ENCODE results near the gene CD22.

- TF ChIP-seq, protein P1, sequence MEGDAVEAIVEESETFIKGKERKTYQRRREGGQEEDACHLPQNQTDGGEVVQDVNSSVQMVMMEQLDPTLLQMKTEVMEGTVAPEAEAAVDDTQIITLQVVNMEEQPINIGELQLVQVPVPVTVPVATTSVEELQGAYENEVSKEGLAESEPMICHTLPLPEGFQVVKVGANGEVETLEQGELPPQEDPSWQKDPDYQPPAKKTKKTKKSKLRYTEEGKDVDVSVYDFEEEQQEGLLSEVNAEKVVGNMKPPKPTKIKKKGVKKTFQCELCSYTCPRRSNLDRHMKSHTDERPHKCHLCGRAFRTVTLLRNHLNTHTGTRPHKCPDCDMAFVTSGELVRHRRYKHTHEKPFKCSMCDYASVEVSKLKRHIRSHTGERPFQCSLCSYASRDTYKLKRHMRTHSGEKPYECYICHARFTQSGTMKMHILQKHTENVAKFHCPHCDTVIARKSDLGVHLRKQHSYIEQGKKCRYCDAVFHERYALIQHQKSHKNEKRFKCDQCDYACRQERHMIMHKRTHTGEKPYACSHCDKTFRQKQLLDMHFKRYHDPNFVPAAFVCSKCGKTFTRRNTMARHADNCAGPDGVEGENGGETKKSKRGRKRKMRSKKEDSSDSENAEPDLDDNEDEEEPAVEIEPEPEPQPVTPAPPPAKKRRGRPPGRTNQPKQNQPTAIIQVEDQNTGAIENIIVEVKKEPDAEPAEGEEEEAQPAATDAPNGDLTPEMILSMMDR (IDR thresholded peaks at IDR 0.05) = no peak
- no peak for TF ChIP-seq POLR2AphosphoS5 (IDR thresholded peaks at IDR 0.05)
These were observed 66.6 kb downstream of the CD22 start for GRCh38 chr19:35395382-35396199.

Measured in gastroesophageal sphincter (tissue), 3 donors.